Liver (tissue), 2 donors: ENCODE measurements around the gene SYF2.

Source experiments
- CTCF ChIP-seq: fragments of 150-350 bp; IDR thresholded peaks from 2 replicates; pipeline ENCODE4 v1.5.1; 2017; ENCODE audit warnings: improper control_type of control experiment, low read depth, low read length; ENCODE audit not compliant: missing input control
- MAX ChIP-seq: IDR thresholded peaks from 2 replicates; pipeline ENCODE4 v1.6.1; 2016; ENCODE audit warnings: antibody characterized with exemption
- YY1 ChIP-seq: IDR thresholded peaks from 2 replicates; pipeline ENCODE4 v1.6.1; 2016; ENCODE audit warnings: antibody characterized with exemption, mild to moderate bottlenecking
- ZBTB33 ChIP-seq: IDR thresholded peaks from 2 replicates; pipeline ENCODE4 v1.6.1; 2016; ENCODE audit warnings: antibody characterized with exemption
- donor health status: healthy.

GRCh38 chr1:25255706-25256577 lies 23.6 kb upstream of the SYF2 start:
- TF ChIP-seq CTCF, result no peak
- TF ChIP-seq MAX, result no peak
- no peak for TF ChIP-seq YY1
- TF ChIP-seq ZBTB33, result no peak
